Testis (tissue), 2 donors: ENCODE data around the gene THOP1.

Experiments used
- POLR2A ChIP-seq: fragments of 450-650 bp; IDR thresholded peaks from one replicate; pipeline ENCODE4 v1.6.1; 2017; ENCODE audit warnings: antibody characterized with exemption, mild to moderate bottlenecking, moderate library complexity
- TF ChIP-seq, protein P1 (sequence below), 3 experiments: fragments of 450-650 bp in 2 of 3; fragments of 200-600 bp in 1 of 3; sonication (generic) in 1 of 3; IDR thresholded peaks; one replicate each; pipeline ENCODE4 v1.5.1; 2016 to 2019; ENCODE audit warnings: antibody characterized with exemption in 3 of 3, mild to moderate bottlenecking in 2 of 3, moderate library complexity in 1 of 3

DNA sequence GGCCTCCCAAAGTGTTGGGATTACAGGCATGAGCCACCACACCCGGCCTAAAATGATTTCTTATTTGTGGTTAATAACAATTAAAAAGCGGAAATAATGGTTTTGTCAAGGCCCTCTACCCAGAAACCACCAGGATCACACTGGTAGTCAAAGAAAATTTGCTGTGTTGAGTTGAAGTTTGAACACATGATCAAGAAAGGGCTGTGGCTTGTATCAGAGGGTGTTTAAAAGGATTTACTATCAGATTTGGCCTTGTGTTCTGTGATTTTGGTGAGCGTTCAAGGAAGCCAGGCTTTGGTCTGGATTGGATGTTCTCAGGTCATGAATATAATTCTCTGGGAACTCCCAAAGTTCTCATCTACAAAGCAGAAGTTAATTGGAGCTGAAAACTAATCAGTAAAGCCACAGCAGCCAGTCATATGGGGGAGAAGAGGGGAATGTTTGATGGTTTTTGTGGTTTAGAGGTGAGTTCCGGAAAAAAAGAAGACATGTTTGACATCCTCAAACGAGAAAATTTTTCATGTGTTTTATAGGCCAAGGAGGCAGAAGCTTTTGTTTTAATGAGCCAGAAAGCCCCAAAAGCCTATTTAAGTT is 71.3 kb downstream of the THOP1 start:
- TF ChIP-seq, protein P1, sequence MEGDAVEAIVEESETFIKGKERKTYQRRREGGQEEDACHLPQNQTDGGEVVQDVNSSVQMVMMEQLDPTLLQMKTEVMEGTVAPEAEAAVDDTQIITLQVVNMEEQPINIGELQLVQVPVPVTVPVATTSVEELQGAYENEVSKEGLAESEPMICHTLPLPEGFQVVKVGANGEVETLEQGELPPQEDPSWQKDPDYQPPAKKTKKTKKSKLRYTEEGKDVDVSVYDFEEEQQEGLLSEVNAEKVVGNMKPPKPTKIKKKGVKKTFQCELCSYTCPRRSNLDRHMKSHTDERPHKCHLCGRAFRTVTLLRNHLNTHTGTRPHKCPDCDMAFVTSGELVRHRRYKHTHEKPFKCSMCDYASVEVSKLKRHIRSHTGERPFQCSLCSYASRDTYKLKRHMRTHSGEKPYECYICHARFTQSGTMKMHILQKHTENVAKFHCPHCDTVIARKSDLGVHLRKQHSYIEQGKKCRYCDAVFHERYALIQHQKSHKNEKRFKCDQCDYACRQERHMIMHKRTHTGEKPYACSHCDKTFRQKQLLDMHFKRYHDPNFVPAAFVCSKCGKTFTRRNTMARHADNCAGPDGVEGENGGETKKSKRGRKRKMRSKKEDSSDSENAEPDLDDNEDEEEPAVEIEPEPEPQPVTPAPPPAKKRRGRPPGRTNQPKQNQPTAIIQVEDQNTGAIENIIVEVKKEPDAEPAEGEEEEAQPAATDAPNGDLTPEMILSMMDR (IDR thresholded peaks at IDR 0.05): no peak
- no peak for TF ChIP-seq POLR2A
